CD4-positive, alpha-beta T cell treated with Interleukin-12 subunit alpha and Interleukin-12 subunit beta, for 1 hour (primary cell): Measurements from ENCODE around the gene ANKMY1.

Source experiments
- DNase-seq: peaks from one replicate; pipeline ENCODE4 v3.0.0-alpha.2; 2020

Gene ANKMY1

GRCh38 chr2:240457223-240458043, 100.4 kb downstream of the ANKMY1 start:
- DNase-seq = no peak

- DNase-seq = no peak
Measured at GRCh38 chr2:240456447-240457222, 101.2 kb downstream of the ANKMY1 start.

- no peak for DNase-seq
Measured at GRCh38 chr2:240455647-240456446, 101.9 kb downstream of the ANKMY1 start.

GRCh38 chr2:240455272-240455646, 102.5 kb downstream of the ANKMY1 start:
- no peak for DNase-seq

GRCh38 chr2:240454106-240454901, 103.5 kb downstream of the ANKMY1 start:
- no peak for DNase-seq

- no peak for DNase-seq
Measured at GRCh38 chr2:240453461-240454105, 104.2 kb downstream of the ANKMY1 start.

- DNase-seq = no peak
Measured at GRCh38 chr2:240452462-240453256, 105.1 kb downstream of the ANKMY1 start.

GRCh38 chr2:240451791-240452461, 105.9 kb downstream of the ANKMY1 start:
- no peak for DNase-seq

- no peak for DNase-seq
Measured at GRCh38 chr2:240451108-240451611, 106.6 kb downstream of the ANKMY1 start.

GRCh38 chr2:240450532-240451107, 107.2 kb downstream of the ANKMY1 start:
- no peak for DNase-seq

- no peak for DNase-seq
Measured at GRCh38 chr2:240449764-240450531, 107.8 kb downstream of the ANKMY1 start.

- no peak for DNase-seq
Measured at GRCh38 chr2:240448387-240449274, 109.2 kb downstream of the ANKMY1 start.

GRCh38 chr2:240447934-240448333, 109.9 kb downstream of the ANKMY1 start:
- DNase-seq = no peak

- DNase-seq = no peak
Measured at GRCh38 chr2:240447331-240447730, 110.5 kb downstream of the ANKMY1 start.

GRCh38 chr2:240446664-240447175, 111.1 kb downstream of the ANKMY1 start:
- no peak for DNase-seq

GRCh38 chr2:240445961-240446663, 111.7 kb downstream of the ANKMY1 start:
- no peak for DNase-seq

- no peak for DNase-seq
Measured at GRCh38 chr2:240444464-240444863, 113.3 kb downstream of the ANKMY1 start.
